GM12864 (cell line): ENCODE measurements around the gene AKAP1.

Experiments used
- DNase-seq: peaks from one replicate; pipeline ENCODE4 v3.0.0-alpha.2; 2011; ENCODE audit warnings: low read depth
- H3K4me3 ChIP-seq: 2 replicates; pipeline ENCODE4 v1.5.1; 2011; ENCODE audit warnings: mild to moderate bottlenecking, low read depth, low read length, control low read depth
- TF ChIP-seq, protein P1 (sequence below): IDR thresholded peaks from 2 replicates; pipeline ENCODE4 v1.5.1; 2011; ENCODE audit warnings: low read depth, mild to moderate bottlenecking, moderate library complexity, low read length, control low read depth, inconsistent platforms; ENCODE audit errors: missing control alignments

AKAP1 gene

GRCh38 chr17:57114085-57114673 lies 29.1 kb downstream of the AKAP1 start:
- TF ChIP-seq, protein P1, sequence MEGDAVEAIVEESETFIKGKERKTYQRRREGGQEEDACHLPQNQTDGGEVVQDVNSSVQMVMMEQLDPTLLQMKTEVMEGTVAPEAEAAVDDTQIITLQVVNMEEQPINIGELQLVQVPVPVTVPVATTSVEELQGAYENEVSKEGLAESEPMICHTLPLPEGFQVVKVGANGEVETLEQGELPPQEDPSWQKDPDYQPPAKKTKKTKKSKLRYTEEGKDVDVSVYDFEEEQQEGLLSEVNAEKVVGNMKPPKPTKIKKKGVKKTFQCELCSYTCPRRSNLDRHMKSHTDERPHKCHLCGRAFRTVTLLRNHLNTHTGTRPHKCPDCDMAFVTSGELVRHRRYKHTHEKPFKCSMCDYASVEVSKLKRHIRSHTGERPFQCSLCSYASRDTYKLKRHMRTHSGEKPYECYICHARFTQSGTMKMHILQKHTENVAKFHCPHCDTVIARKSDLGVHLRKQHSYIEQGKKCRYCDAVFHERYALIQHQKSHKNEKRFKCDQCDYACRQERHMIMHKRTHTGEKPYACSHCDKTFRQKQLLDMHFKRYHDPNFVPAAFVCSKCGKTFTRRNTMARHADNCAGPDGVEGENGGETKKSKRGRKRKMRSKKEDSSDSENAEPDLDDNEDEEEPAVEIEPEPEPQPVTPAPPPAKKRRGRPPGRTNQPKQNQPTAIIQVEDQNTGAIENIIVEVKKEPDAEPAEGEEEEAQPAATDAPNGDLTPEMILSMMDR = peak; percentile 98
- no peak overlapping the region for H3K4me3 ChIP-seq
- peak; percentile 10 for DNase-seq

GRCh38 chr17:57115377-57115776 lies 30.3 kb downstream of the AKAP1 start:
- H3K4me3 ChIP-seq = no peak overlapping the region
- no peak for DNase-seq
- TF ChIP-seq, protein P1 = no peak

GRCh38 chr17:57115916-57116315 lies 30.9 kb downstream of the AKAP1 start:
- no peak for DNase-seq
- TF ChIP-seq, protein P1 = no peak
- no peak overlapping the region for H3K4me3 ChIP-seq

- no peak for DNase-seq
- TF ChIP-seq, protein P1 = no peak
- H3K4me3 ChIP-seq = no peak overlapping the region
Observed at GRCh38 chr17:57117798-57118197, 32.8 kb downstream of the AKAP1 start.

- TF ChIP-seq, protein P1 = no peak
- no peak overlapping the region for H3K4me3 ChIP-seq
- no peak for DNase-seq
Observed at GRCh38 chr17:57120814-57121213, 35.8 kb downstream of the AKAP1 start.

GRCh38 chr17:57121308-57122042 lies 36.4 kb downstream of the AKAP1 start:
- DNase-seq = no peak
- H3K4me3 ChIP-seq = no peak overlapping the region
- TF ChIP-seq, protein P1 = peak; percentile 55

GRCh38 chr17:57124053-57124452 lies 39.0 kb downstream of the AKAP1 start:
- H3K4me3 ChIP-seq = no peak overlapping the region
- DNase-seq = no peak
- TF ChIP-seq, protein P1 = no peak
